Measurements from ENCODE around the gene SYPL1.
A peak's percentile ranks its signal among the peaks of the same experiment; 100 is the strongest.

SYPL1 gene

DNA sequence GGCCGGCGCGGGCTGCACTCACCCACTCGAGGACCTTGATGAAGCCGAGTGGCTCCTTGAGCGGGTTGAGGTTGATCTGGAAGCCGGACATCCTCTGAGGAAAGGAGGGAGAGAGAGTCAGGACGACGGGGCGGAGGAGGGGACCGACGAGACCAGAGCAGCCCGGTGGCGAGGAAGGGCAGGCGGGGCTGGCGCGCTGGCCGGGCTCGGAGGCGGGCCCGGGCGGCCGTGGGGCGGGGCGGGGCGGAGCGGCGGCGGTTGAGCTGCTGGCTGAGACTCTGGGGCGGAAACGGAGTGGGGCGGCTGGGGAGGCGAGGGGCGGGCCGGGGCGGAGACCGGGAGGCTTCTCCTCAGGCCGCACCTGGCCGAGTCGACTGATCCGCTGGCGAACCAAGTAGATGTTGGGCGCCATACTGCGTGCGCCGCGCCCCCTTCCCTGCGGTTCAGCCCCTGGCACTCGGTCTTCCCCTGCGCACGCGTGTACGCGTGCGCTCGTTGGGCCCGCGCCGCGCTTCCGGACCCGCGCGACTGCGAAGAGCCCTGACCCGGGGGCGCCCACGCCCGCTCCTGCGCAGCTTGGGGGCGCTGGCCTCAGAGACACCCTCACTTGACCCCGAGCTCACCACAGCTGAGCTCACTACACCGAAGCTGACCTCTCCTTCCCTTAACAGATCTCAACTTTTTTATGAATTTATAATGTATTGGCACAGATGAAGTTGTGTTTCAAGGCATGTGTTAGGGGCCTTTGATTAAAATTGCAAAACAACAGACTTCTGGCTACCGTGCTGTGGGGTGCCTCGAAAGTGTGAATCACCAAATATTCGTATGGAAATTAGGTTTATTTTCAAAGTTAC lies at the start of gene SYPL1:
Gene SYPL1 (minus strand): TSS at position 195 of the 854 bp plus-strand sequence. CDS start 104 bp downstream, at position 91.
- in situ Hi-C loops (cut with MboI; ENCODE audit: low pct_unique_long_range_greater_than_20kb, low sequenced_read_pairs, unreplicated experiment): no loop called here
- peak; percentile 94 for DNase-seq (ENCODE audit: low spot score)
- TF ChIP-seq, protein P1, sequence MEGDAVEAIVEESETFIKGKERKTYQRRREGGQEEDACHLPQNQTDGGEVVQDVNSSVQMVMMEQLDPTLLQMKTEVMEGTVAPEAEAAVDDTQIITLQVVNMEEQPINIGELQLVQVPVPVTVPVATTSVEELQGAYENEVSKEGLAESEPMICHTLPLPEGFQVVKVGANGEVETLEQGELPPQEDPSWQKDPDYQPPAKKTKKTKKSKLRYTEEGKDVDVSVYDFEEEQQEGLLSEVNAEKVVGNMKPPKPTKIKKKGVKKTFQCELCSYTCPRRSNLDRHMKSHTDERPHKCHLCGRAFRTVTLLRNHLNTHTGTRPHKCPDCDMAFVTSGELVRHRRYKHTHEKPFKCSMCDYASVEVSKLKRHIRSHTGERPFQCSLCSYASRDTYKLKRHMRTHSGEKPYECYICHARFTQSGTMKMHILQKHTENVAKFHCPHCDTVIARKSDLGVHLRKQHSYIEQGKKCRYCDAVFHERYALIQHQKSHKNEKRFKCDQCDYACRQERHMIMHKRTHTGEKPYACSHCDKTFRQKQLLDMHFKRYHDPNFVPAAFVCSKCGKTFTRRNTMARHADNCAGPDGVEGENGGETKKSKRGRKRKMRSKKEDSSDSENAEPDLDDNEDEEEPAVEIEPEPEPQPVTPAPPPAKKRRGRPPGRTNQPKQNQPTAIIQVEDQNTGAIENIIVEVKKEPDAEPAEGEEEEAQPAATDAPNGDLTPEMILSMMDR (IDR thresholded peaks at IDR 0.05; ENCODE audit: extremely low read depth, insufficient read depth, missing control alignments): peak; percentile 24

DNA sequence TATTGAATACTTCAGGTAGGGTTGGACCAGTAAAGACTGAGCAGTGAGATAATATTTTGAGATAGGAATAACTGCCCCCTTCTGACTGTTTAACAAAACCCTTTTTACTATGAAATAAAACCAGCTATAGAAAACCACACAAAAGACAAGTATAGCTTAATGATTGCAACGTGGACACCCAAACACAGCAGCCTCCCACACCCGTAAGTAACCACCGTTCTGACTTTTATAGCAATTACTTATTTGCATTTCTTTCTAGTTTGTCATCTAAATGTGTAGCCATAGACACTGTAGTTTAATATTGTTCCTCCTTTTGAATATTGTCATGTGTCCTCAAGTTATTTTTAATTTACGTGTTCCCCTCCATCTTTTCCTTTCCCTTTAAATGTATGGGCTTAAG lies 42.9 kb upstream of the SYPL1 start:
- TF ChIP-seq, protein P1 (IDR thresholded peaks at IDR 0.05; ENCODE audit: extremely low read depth, insufficient read depth, missing control alignments): no peak
- no peak for DNase-seq (ENCODE audit: low spot score)
- in situ Hi-C loops (cut with MboI; ENCODE audit: low pct_unique_long_range_greater_than_20kb, low sequenced_read_pairs, unreplicated experiment): no loop called here

DNA sequence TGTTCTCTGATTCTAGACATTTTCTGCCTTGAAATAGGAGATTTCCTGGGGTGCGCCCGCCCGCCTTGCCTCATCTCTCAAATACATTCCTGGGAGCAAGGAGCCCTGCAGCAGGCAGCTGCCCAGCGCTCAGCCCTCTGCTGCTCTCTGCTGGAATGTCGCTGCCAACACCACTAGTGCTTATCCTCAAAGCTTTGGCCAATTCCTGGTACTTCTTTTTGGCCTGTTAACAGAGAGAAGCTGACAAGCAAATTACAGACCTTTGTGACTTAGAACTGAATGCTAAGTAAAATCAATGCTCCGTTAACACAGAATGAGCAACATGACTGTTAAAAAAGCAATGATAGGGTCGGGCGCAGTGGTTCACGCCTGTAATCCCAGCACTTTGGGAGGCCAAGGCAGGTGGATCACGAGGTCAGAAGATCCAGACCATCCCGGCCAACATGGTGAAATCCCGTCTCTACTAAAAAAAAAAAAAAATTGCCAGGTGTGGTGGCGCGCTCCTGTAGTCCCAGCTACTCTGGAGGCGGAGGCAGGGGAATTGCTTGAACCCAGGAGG lies 41.9 kb upstream of the SYPL1 start:
- in situ Hi-C loops (cut with MboI; ENCODE audit: low pct_unique_long_range_greater_than_20kb, low sequenced_read_pairs, unreplicated experiment): no loop called here
- peak; percentile 74 for DNase-seq (ENCODE audit: low spot score)
- TF ChIP-seq, protein P1 (IDR thresholded peaks at IDR 0.05; ENCODE audit: extremely low read depth, insufficient read depth, missing control alignments): peak; percentile 91

DNA sequence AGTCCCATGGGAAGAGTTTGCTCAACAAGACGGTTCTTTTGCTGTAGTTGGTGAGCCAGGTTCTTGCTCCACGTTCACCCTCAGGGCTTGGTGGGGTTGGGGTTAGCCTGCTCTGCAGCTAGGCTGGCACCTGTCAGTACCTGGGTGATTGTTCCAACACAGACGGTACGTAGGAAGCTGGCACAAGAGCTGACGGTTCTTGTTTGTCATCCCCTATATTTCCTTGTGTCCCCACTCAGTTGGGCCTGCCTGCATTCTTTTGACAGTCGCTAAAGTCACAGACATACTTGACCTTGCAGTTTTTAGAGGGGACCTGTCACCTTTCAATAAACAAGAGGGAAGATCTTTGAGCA lies 40.2 kb upstream of the SYPL1 start:
- in situ Hi-C loops (cut with MboI; ENCODE audit: low pct_unique_long_range_greater_than_20kb, low sequenced_read_pairs, unreplicated experiment): no loop called here
- no peak for DNase-seq (ENCODE audit: low spot score)
- TF ChIP-seq, protein P1 (IDR thresholded peaks at IDR 0.05; ENCODE audit: extremely low read depth, insufficient read depth, missing control alignments): no peak

DNA sequence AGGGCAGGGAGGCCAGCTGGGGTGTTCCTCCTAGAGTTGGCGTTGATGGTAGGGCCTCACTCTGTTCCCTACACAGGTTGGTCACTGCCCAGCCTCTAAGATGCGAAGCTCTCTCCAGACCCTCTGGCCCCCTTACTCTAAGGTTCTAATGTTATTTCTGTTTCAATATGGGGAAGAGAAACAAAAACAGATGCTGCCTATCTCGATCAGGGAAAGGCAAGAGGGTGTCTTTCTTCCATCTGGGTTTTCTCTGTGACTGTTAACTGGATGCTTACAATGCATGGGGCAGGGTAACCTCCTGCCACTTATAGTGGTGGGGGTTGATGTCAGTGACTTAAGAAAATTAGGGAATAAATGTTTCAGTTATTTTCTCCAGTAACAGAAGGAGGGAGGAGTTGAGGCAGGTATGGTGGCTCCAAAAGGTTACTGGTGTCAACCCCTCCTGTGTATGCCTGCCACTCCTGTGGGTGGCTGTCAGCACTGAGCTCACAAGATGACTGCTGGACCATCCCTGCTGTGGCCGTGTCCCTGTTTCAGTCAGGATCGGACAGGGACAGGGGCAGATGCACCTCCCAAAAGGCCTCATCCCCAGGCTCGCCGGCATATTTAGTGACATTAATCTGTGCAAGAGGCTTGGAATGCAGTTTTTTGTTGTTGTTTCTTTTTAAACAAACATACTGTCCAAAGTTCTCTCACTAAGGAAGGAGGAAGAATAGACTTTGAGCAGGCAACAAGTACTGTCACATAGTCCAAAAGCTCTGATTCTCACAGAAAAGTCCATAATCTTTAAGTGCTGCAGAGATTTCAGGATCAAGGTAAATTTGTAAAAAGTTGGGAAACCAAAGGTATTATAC lies 39.6 kb upstream of the SYPL1 start:
- in situ Hi-C loops (cut with MboI; ENCODE audit: low pct_unique_long_range_greater_than_20kb, low sequenced_read_pairs, unreplicated experiment): no loop called here
- no peak for DNase-seq (ENCODE audit: low spot score)
- TF ChIP-seq, protein P1 (IDR thresholded peaks at IDR 0.05; ENCODE audit: extremely low read depth, insufficient read depth, missing control alignments): no peak

DNA sequence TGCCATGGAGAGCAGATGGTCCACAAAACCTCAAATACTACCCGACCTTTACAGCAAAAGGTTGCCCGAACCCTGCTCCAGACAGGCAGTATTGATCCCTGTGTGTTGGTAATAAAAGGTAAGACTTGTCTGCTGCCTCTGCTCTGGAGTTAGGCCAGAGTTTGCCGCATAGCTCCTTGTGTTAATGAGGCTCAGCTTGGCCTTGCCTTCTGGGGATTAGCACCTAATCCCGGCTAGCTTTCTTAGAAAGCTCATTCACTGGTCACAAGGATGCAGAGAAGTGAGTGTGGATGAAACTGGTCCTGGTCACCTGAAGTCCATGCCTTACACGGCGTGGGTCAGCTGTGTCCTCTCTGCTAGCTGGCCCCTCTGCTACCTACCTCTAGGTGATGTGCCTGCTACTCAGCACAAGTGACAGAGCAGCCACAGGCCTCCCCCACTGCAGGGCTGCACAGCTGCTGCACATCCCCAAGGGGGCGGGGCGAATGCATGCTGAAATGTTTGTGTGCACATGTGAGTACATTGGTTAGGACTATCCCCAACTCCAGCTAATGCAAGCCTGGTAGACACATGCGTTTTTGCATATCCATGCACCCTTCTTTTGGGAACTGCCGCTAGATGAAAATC lies 31.7 kb upstream of the SYPL1 start:
- TF ChIP-seq, protein P1 (IDR thresholded peaks at IDR 0.05; ENCODE audit: extremely low read depth, insufficient read depth, missing control alignments): no peak
- DNase-seq (ENCODE audit: low spot score): no peak
- in situ Hi-C loops (cut with MboI; ENCODE audit: low pct_unique_long_range_greater_than_20kb, low sequenced_read_pairs, unreplicated experiment): no loop called here

All from GM13977 (cell line).